Measurements from ENCODE around the gene TSPAN18.

DNA sequence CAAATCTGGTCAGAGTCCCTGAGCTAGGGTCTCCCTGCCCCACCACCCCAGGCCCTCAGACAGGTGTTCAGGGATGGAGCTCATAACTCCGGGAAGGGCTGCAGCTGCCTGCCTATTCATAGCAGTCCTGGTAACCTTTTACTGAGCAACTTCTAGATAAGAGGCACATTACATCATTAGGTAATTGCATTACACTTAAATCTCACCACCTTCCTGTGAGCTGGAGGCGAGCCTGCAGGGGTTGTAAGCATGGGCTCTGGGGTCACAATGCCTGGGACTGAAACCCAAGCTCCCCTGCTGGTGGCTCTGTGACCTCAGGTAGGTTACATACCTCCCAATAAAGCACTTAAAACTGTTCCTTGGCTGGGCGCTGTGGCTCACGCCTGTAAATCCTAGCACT, 201.4 kb downstream of the TSPAN18 start:
- no peak for TF ChIP-seq POLR2A (IDR thresholded peaks at IDR 0.05)
- TF ChIP-seq, protein P1, sequence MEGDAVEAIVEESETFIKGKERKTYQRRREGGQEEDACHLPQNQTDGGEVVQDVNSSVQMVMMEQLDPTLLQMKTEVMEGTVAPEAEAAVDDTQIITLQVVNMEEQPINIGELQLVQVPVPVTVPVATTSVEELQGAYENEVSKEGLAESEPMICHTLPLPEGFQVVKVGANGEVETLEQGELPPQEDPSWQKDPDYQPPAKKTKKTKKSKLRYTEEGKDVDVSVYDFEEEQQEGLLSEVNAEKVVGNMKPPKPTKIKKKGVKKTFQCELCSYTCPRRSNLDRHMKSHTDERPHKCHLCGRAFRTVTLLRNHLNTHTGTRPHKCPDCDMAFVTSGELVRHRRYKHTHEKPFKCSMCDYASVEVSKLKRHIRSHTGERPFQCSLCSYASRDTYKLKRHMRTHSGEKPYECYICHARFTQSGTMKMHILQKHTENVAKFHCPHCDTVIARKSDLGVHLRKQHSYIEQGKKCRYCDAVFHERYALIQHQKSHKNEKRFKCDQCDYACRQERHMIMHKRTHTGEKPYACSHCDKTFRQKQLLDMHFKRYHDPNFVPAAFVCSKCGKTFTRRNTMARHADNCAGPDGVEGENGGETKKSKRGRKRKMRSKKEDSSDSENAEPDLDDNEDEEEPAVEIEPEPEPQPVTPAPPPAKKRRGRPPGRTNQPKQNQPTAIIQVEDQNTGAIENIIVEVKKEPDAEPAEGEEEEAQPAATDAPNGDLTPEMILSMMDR (IDR thresholded peaks at IDR 0.05): no peak
- no peak for TF ChIP-seq POLR2AphosphoS5 (IDR thresholded peaks at IDR 0.05)

Measured in breast epithelium (tissue), 3 donors.